ENCODE measurements around the gene ZNF451. TPM values are rescaled to one million over a fixed set of nuclear protein-coding genes. Genes with fewer than 3 reads are reported as not detected.
"Not testable (repeated sequence)": the region's sequence is repeated elsewhere in the genome, so short reads cannot be mapped to it uniquely, and the experiment has no call there.

The ZNF451 gene
- 34.4 and 37.2 TPM in 2 replicates for total RNA-seq

GRCh38 chr6:57089687-57090457 lies at the start of gene ZNF451:
TSS of gene ZNF451 (plus strand) at chr6:57090188. CDS start at chr6:57090254, 66 bp downstream.
- Histone ChIP-seq H3K27me3 (ENCODE audit: control insufficient read depth, insufficient read depth, low read length) (no peaks in the 10 kb centered on the region), H3K4me3 (ENCODE audit: low read depth, low read length) (peak within 1 kb of the TSS; percentile 75), H3K36me3 (ENCODE audit: control insufficient read depth, insufficient read depth, low read length) (no peaks in the 10 kb centered on the region)
- peak; percentile 77 for DNase-seq (ENCODE audit: low read depth)
- TF ChIP-seq CTCF (IDR thresholded peaks at IDR 0.05; ENCODE audit: insufficient read depth, low read length, poor library complexity, severe bottlenecking), result no peak

GRCh38 chr6:57044061-57044460 lies 45.9 kb upstream of the ZNF451 start:
- not testable (repeated sequence) for H3K36me3 ChIP-seq (ENCODE audit: control insufficient read depth, insufficient read depth, low read length); H3K4me3 ChIP-seq (ENCODE audit: low read depth, low read length); DNase-seq (ENCODE audit: low read depth); H3K27me3 ChIP-seq (ENCODE audit: control insufficient read depth, insufficient read depth, low read length)

- H3K4me3 ChIP-seq (ENCODE audit: low read depth, low read length), result no peak overlapping the region
- no peaks in the 10 kb centered on the region for H3K27me3 ChIP-seq (ENCODE audit: control insufficient read depth, insufficient read depth, low read length)
- no peak for DNase-seq (ENCODE audit: low read depth)
- H3K36me3 ChIP-seq (ENCODE audit: control insufficient read depth, insufficient read depth, low read length), result no peaks in the 10 kb centered on the region
- no peak for TF ChIP-seq CTCF (IDR thresholded peaks at IDR 0.05; ENCODE audit: insufficient read depth, low read length, poor library complexity, severe bottlenecking)
Measured at GRCh38 chr6:57044568-57044967, 45.4 kb upstream of the ZNF451 start.

GRCh38 chr6:57046332-57047256 lies 43.4 kb upstream of the ZNF451 start, which contains the start of gene KIAA1586:
TSS of gene KIAA1586 (plus strand) at chr6:57046693. CDS start at chr6:57046756, 63 bp downstream.
- DNase-seq (ENCODE audit: low read depth), result peak; percentile 41
- H3K36me3 ChIP-seq (ENCODE audit: control insufficient read depth, insufficient read depth, low read length); H3K27me3 ChIP-seq (ENCODE audit: control insufficient read depth, insufficient read depth, low read length): not testable (repeated sequence)
- H3K4me3 ChIP-seq (ENCODE audit: low read depth, low read length), result peak within 1 kb of the TSS; percentile 44

GRCh38 chr6:57047257-57047585 lies 42.8 kb upstream of the ZNF451 start:
- not testable (repeated sequence) for DNase-seq (ENCODE audit: low read depth)

GRCh38 chr6:57047859-57048258 lies 42.1 kb upstream of the ZNF451 start:
- H3K36me3 ChIP-seq (ENCODE audit: control insufficient read depth, insufficient read depth, low read length); H3K4me3 ChIP-seq (ENCODE audit: low read depth, low read length); H3K27me3 ChIP-seq (ENCODE audit: control insufficient read depth, insufficient read depth, low read length); DNase-seq (ENCODE audit: low read depth): not testable (repeated sequence)

More at GRCh38 chr6:57047257-57047585, 42.8 kb upstream of the ZNF451 start:
- H3K36me3 ChIP-seq (ENCODE audit: control insufficient read depth, insufficient read depth, low read length); H3K27me3 ChIP-seq (ENCODE audit: control insufficient read depth, insufficient read depth, low read length); H3K4me3 ChIP-seq (ENCODE audit: low read depth, low read length): not testable (repeated sequence)

- DNase-seq (ENCODE audit: low read depth), result no peak
- no peak overlapping the region for H3K4me3 ChIP-seq (ENCODE audit: low read depth, low read length)
Measured at GRCh38 chr6:57048577-57048976, 41.4 kb upstream of the ZNF451 start.

More at GRCh38 chr6:57048577-57048976, 41.4 kb upstream of the ZNF451 start:
- Histone ChIP-seq H3K36me3 (ENCODE audit: control insufficient read depth, insufficient read depth, low read length) (no peaks in the 10 kb centered on the region), H3K27me3 (ENCODE audit: control insufficient read depth, insufficient read depth, low read length) (no peaks in the 10 kb centered on the region)
- TF ChIP-seq CTCF (IDR thresholded peaks at IDR 0.05; ENCODE audit: insufficient read depth, low read length, poor library complexity, severe bottlenecking), result no peak
